Progenitor cell of endocrine pancreas (in vitro differentiated cells): ENCODE data around the gene TBC1D13. TPM values are rescaled to one million over a fixed set of nuclear protein-coding genes. Genes with fewer than 3 reads are reported as not detected.

Source experiments
- DNase-seq: peaks from one replicate; pipeline ENCODE4 v3.0.0; 2021; ENCODE audit warnings: low spot score; ENCODE audit not compliant: unreplicated experiment
- H3K27ac Mint-ChIP-seq: 2 replicates; pipeline ENCODE4 v1.8.0; 2021; ENCODE audit warnings: mild to moderate bottlenecking, moderate library complexity, mixed read lengths
- H3K27me3 Mint-ChIP-seq: 2 replicates; pipeline ENCODE4 v1.8.0; 2021; ENCODE audit warnings: mixed read lengths
- H3K36me3 Mint-ChIP-seq: 2 replicates; pipeline ENCODE4 v1.8.0; 2022; ENCODE audit warnings: mixed read lengths; ENCODE audit not compliant: insufficient read depth
- H3K4me1 Mint-ChIP-seq: 2 replicates; pipeline ENCODE4 v1.8.0; 2021; ENCODE audit warnings: low read depth, mixed read lengths
- H3K4me3 Mint-ChIP-seq: 2 replicates; pipeline ENCODE4 v1.8.0; 2021; ENCODE audit warnings: low read depth, mild to moderate bottlenecking, moderate library complexity, mixed read lengths
- H3K9me3 Mint-ChIP-seq: 2 replicates; pipeline ENCODE4 v1.8.0; 2021; ENCODE audit warnings: low read depth, mixed read lengths
- CTCF ChIP-seq: fragments of 200-600 bp; sonication (generic); IDR thresholded peaks from one replicate; pipeline ENCODE4 v1.5.0; 2021; ENCODE audit warnings: antibody characterized with exemption, mild to moderate bottlenecking; ENCODE audit not compliant: unreplicated experiment
- total RNA-seq: library from RNA; stranded (reverse); gene quantifications from 2 replicates; pipeline ENCODE4 v1.2.1, GENCODE V29; 2021

Gene TBC1D13
- total RNA-seq, 1 donor from 2014 or later = 36.1 TPM

- H3K9me3 Mint-ChIP-seq = no peaks in the 10 kb centered on the region
- no peaks in the 10 kb centered on the region for H3K36me3 Mint-ChIP-seq
- H3K4me1 Mint-ChIP-seq = no peaks in the 10 kb centered on the region
- DNase-seq = no peak
- no peaks in the 10 kb centered on the region for H3K27me3 Mint-ChIP-seq
- no peak for TF ChIP-seq CTCF
- H3K4me3 Mint-ChIP-seq = no peak overlapping the region
- H3K27ac Mint-ChIP-seq = no peak overlapping the region
Observed at GRCh38 chr9:128753627-128754026, 33.4 kb upstream of the TBC1D13 start.

GRCh38 chr9:128757602-128758001 is 29.5 kb upstream of the TBC1D13 start:
- no peaks in the 10 kb centered on the region for H3K4me1 Mint-ChIP-seq
- no peak for DNase-seq
- TF ChIP-seq CTCF = no peak
- H3K9me3 Mint-ChIP-seq = no peaks in the 10 kb centered on the region
- H3K27me3 Mint-ChIP-seq = no peaks in the 10 kb centered on the region
- H3K4me3 Mint-ChIP-seq = no peak overlapping the region
- no peaks in the 10 kb centered on the region for H3K36me3 Mint-ChIP-seq
- H3K27ac Mint-ChIP-seq = no peak overlapping the region

GRCh38 chr9:128762671-128763449 is 24.2 kb upstream of the TBC1D13 start:
- TF ChIP-seq CTCF = no peak
- Mint-ChIP-seq H3K4me3 (no peak overlapping the region), H3K9me3 (no peaks in the 10 kb centered on the region), H3K4me1 (peaks cover 13% of the 10 kb centered on the region), H3K36me3 (no peaks in the 10 kb centered on the region), H3K27ac (peak overlapping the region; percentile 75), H3K27me3 (no peaks in the 10 kb centered on the region)
- DNase-seq = no peak

- TF ChIP-seq CTCF = no peak
- peak overlapping the region; percentile 82 for H3K27ac Mint-ChIP-seq
- DNase-seq = no peak
- no peaks in the 10 kb centered on the region for H3K27me3 Mint-ChIP-seq
- H3K4me3 Mint-ChIP-seq = no peak overlapping the region
- peaks cover 13% of the 10 kb centered on the region for H3K4me1 Mint-ChIP-seq
- no peaks in the 10 kb centered on the region for H3K36me3 Mint-ChIP-seq
- no peaks in the 10 kb centered on the region for H3K9me3 Mint-ChIP-seq
Observed at GRCh38 chr9:128764361-128764760, 22.7 kb upstream of the TBC1D13 start.

- Mint-ChIP-seq H3K27me3 (no peaks in the 10 kb centered on the region), H3K4me1 (peaks cover 19% of the 10 kb centered on the region), H3K4me3 (no peak overlapping the region), H3K27ac (peak overlapping the region; percentile 84), H3K36me3 (peaks cover 1% of the 10 kb centered on the region), H3K9me3 (no peaks in the 10 kb centered on the region)
- no peak for DNase-seq
- no peak for TF ChIP-seq CTCF
Observed at GRCh38 chr9:128765499-128765898, 21.6 kb upstream of the TBC1D13 start.
